Vagina (tissue), 2 donors: ENCODE data around the gene WDR48. TPM values are rescaled to one million over a fixed set of nuclear protein-coding genes. Genes with fewer than 3 reads are reported as not detected.

Source experiments
- DNase-seq, 2 donors: peaks; one replicate each; pipeline ENCODE4 v3.0.0-alpha.2; 2017; ENCODE audit errors: extremely low spot score in 2 of 2
- H3K27ac ChIP-seq: fragments of 200-600 bp; sonication (generic); one replicate; pipeline ENCODE4 v1.5.1; 2019
- H3K27me3 ChIP-seq: fragments of 200-600 bp; sonication (generic); one replicate; pipeline ENCODE4 v1.5.1; 2019
- H3K36me3 ChIP-seq, 2 donors: fragments of 200-600 bp; sonication (generic); one replicate each; pipeline ENCODE4 v1.5.1; 2017 to 2019
- H3K4me1 ChIP-seq: fragments of 200-600 bp; sonication (generic); one replicate; pipeline ENCODE4 v1.5.1; 2019
- H3K4me3 ChIP-seq, 2 donors: fragments of 200-600 bp; sonication (generic); 1 replicate in 1 of 2; 2 replicates in 1 of 2; pipeline ENCODE4 v1.5.1; 2016 to 2019
- H3K9me3 ChIP-seq: fragments of 200-600 bp; sonication (generic); one replicate; pipeline ENCODE4 v1.5.1; 2019
- POLR2A ChIP-seq, 2 donors: fragments of 450-650 bp; IDR thresholded peaks; one replicate each; pipeline ENCODE4 v1.6.1; 2017; ENCODE audit warnings: antibody characterized with exemption in 2 of 2, mild to moderate bottlenecking in 2 of 2, moderate library complexity in 2 of 2
- POLR2AphosphoS5 ChIP-seq, 2 donors: sonication (generic); formaldehyde crosslinking; IDR thresholded peaks; one replicate each; pipeline ENCODE4 v1.9.0; 2017; ENCODE audit warnings: antibody characterized with exemption in 2 of 2, mild to moderate bottlenecking in 2 of 2, low read depth in 1 of 2; ENCODE audit not compliant: insufficient read depth in 1 of 2
- intact Hi-C: fragments of 100-400 bp; cut with DNase I; formaldehyde crosslinking; loops from one replicate; pipeline ENCODE4 v1.15.1; 2023
- total RNA-seq: library from RNA; depleted of rRNA; stranded (reverse); fragments of >200 nt; gene quantifications from one replicate; pipeline ENCODE4 v1.2.3, GENCODE V29; 2016
- TF ChIP-seq, protein P1 (sequence below), 3 experiments: fragments of 450-650 bp in 2 of 3; fragments of 200-600 bp in 1 of 3; sonication (generic) in 1 of 3; IDR thresholded peaks; one replicate each; pipeline ENCODE4 v1.5.1; 2017 to 2019; ENCODE audit warnings: antibody characterized with exemption in 3 of 3, mild to moderate bottlenecking in 2 of 3, moderate library complexity in 2 of 3

Gene WDR48
- total RNA-seq, 1 donor from 2014 or later, result 43.7 TPM

- DNase-seq, result peak in 1 of 2 donors; percentile 84
- Histone ChIP-seq H3K4me1 (peaks cover 34% of the 10 kb centered on the region), H3K36me3 (peaks cover 0 to 54% of the 10 kb centered on the region in 2 donors), H3K27me3 (no peaks in the 10 kb centered on the region), H3K9me3 (no peaks in the 10 kb centered on the region), H3K27ac (no peak overlapping the region), H3K4me3 (no peak overlapping the region)
- TF ChIP-seq POLR2A (IDR thresholded peaks at IDR 0.05), result no peak
- no peak for TF ChIP-seq POLR2AphosphoS5 (IDR thresholded peaks at IDR 0.05; ENCODE audit: insufficient read depth in 1 of 2, low read depth in 1 of 2)
- TF ChIP-seq, protein P1, sequence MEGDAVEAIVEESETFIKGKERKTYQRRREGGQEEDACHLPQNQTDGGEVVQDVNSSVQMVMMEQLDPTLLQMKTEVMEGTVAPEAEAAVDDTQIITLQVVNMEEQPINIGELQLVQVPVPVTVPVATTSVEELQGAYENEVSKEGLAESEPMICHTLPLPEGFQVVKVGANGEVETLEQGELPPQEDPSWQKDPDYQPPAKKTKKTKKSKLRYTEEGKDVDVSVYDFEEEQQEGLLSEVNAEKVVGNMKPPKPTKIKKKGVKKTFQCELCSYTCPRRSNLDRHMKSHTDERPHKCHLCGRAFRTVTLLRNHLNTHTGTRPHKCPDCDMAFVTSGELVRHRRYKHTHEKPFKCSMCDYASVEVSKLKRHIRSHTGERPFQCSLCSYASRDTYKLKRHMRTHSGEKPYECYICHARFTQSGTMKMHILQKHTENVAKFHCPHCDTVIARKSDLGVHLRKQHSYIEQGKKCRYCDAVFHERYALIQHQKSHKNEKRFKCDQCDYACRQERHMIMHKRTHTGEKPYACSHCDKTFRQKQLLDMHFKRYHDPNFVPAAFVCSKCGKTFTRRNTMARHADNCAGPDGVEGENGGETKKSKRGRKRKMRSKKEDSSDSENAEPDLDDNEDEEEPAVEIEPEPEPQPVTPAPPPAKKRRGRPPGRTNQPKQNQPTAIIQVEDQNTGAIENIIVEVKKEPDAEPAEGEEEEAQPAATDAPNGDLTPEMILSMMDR (IDR thresholded peaks at IDR 0.05), result no peak
- intact Hi-C loops, result no loop called here
These were observed 48.1 kb downstream of the WDR48 start for GRCh38 chr3:39099738-39100499.

DNA sequence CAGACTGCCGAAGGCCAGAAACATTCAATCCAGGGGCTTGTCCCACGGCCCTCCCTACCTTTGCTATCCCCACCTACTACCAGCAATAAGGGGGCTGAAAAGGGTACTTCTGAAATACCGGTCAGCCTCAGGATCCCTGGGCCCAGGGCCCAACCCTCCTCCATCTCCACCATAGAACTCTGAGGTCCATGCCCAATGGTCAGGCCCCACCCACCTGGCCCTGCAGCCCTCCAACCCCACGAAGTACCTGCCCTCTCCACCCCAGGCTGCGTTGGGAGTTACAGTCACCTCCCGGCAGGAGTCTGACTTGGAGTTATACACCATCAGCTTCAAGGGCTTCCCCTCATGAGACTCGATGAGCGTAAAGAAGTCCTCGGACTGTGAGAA is 48.7 kb downstream of the WDR48 start:
- Histone ChIP-seq H3K36me3 (peaks cover 0 to 49% of the 10 kb centered on the region in 2 donors), H3K27me3 (no peaks in the 10 kb centered on the region), H3K27ac (no peak overlapping the region), H3K4me3 (no peak overlapping the region), H3K9me3 (no peaks in the 10 kb centered on the region), H3K4me1 (peaks cover 40% of the 10 kb centered on the region)
- peak in 1 of 2 donors; percentile 75 for DNase-seq
- TF ChIP-seq POLR2AphosphoS5 (IDR thresholded peaks at IDR 0.05; ENCODE audit: insufficient read depth in 1 of 2, low read depth in 1 of 2) (no peak), POLR2A (IDR thresholded peaks at IDR 0.05) (no peak)
- TF ChIP-seq, protein P1 (IDR thresholded peaks at IDR 0.05), result no peak
- intact Hi-C loops, result no loop called here

- Histone ChIP-seq H3K4me3 (no peak overlapping the region), H3K27ac (no peak overlapping the region), H3K36me3 (peaks cover 0 to 43% of the 10 kb centered on the region in 2 donors), H3K27me3 (no peaks in the 10 kb centered on the region), H3K4me1 (peaks cover 47% of the 10 kb centered on the region), H3K9me3 (no peaks in the 10 kb centered on the region)
- DNase-seq, result peak in 1 of 2 donors; percentile 79
- intact Hi-C loops, result no loop called here
- TF ChIP-seq POLR2A (IDR thresholded peaks at IDR 0.05), result no peak
- TF ChIP-seq, protein P1 (IDR thresholded peaks at IDR 0.05), result peak in 1 of 3 experiments; percentile 29
These were observed 49.3 kb downstream of the WDR48 start for GRCh38 chr3:39101022-39101689.

DNA sequence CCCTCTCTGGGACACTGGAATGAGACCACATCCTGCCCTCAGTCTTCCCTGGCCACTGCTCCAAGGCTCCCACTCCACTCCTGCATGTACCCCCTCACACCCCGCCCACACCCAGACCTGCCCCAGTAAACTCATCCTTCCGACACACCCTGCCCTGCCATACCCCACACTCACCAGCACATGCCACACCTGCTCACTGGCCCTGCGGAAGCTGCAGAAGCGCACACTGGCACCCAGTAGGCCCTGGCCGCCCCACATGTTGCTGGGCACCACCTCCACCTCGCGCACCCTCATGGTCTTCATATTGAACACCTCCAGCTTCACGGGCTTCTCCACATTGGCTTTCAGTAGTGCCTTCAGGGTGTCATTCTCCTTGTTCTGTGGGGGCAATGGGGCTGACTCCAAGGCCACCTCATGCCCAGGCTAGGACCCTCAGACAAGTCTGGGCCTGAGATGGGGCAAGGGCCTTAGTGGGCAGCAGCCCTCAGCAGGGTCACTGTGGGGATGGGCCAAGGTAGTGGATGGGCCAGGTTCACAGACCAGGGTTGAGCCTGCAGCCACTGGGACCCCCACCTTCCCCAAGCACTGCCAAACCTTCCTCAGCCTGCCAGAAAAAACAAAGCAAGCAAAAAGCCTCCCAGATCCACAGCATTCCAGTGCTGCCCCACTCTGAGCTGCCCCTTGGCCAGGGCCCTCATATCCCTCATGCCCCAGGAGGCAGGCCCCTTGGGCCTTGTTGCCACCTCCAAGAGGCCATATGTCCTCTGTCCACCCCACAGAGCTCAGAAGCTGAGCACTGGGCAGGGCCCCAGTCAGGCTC is 50.9 kb downstream of the WDR48 start:
- TF ChIP-seq POLR2A (IDR thresholded peaks at IDR 0.05), result no peak
- TF ChIP-seq, protein P1 (IDR thresholded peaks at IDR 0.05), result no peak
- no peak for TF ChIP-seq POLR2AphosphoS5 (IDR thresholded peaks at IDR 0.05; ENCODE audit: insufficient read depth in 1 of 2, low read depth in 1 of 2)
- intact Hi-C loops, result no loop called here
- peaks cover 0 to 29% of the 10 kb centered on the region in 2 donors for H3K36me3 ChIP-seq

More for the DNA sequence above, 50.9 kb downstream of the WDR48 start:
- DNase-seq, result peak; percentile 79 to 88
- peaks cover 55% of the 10 kb centered on the region for H3K4me1 ChIP-seq
- no peaks in the 10 kb centered on the region for H3K9me3 ChIP-seq
- no peaks in the 10 kb centered on the region for H3K27me3 ChIP-seq
- no peak overlapping the region for H3K27ac ChIP-seq
- no peak overlapping the region for H3K4me3 ChIP-seq
